GM21526 (cell line): ENCODE data around the gene FAM24B.

Source experiments
- ATAC-seq: cut with Tn5 transposase; IDR thresholded peaks from one replicate; pipeline ENCODE4 v1.9.1; 2021; ENCODE audit warnings: moderate library complexity; ENCODE audit not compliant: unreplicated experiment, low FRiP score

FAM24B gene

GRCh38 chr10:122830273-122830964 is 49.0 kb downstream of the FAM24B start:
- no peak for ATAC-seq

- ATAC-seq = no peak
Measured at GRCh38 chr10:122829454-122829853, 49.9 kb downstream of the FAM24B start.

- no peak for ATAC-seq
Measured at GRCh38 chr10:122828716-122829255, 50.6 kb downstream of the FAM24B start.

GRCh38 chr10:122827302-122827701 is 52.1 kb downstream of the FAM24B start:
- no peak for ATAC-seq

GRCh38 chr10:122822973-122823690 is 56.2 kb downstream of the FAM24B start:
- ATAC-seq = no peak

- no peak for ATAC-seq
Measured at GRCh38 chr10:122821808-122822207, 57.6 kb downstream of the FAM24B start.

- ATAC-seq = no peak
Measured at GRCh38 chr10:122815458-122815857, 63.9 kb downstream of the FAM24B start.

GRCh38 chr10:122814493-122814892 is 64.9 kb downstream of the FAM24B start:
- ATAC-seq = no peak

GRCh38 chr10:122812751-122813150 is 66.6 kb downstream of the FAM24B start:
- no peak for ATAC-seq

- no peak for ATAC-seq
Measured at GRCh38 chr10:122802282-122802681, 77.1 kb downstream of the FAM24B start.
